ENCODE results near the gene VPS39. TPM values are rescaled to one million over a fixed set of nuclear protein-coding genes. Genes with fewer than 3 reads are reported as not detected.

Gene VPS39
- total and polyA plus RNA-seq, 9 of the 15 experiments (the other 6 are each of a cell fraction or from before 2014, with no cell fraction given) = 3.2 to 37.3 (median 21.8) TPM

DNA sequence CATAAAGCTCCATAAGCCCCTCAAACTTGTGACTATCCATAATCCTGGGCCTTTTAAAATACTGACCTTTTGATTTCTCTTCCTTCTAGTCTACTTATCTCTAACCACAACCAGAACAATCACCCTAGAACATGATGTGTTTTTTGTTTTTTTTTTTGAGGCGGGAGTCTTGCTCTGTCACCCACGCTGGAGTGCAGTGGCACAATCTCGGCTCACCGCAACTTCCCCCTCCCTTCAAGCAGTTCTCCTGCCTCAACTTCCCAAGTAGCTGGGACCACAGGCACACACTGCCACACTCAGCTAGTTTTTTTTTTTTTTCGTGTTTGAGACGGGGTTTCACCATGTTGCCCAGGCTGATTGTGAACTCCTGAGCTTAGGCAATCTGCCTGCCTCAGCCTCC, 25.1 kb downstream of the VPS39 start:
- no peak overlapping the region for H3K4me3 ChIP-seq
- intact Hi-C loops (cut with micrococcal nuclease) = no loop called here
- no TSS peak for BruUV-seq (replicated peaks)

More for the DNA sequence above, 25.1 kb downstream of the VPS39 start:
- no peak for TF ChIP-seq ZNF780A (CRISPR knock-in tag; IDR thresholded peaks at IDR 0.05)
- TF ChIP-seq, protein P1, sequence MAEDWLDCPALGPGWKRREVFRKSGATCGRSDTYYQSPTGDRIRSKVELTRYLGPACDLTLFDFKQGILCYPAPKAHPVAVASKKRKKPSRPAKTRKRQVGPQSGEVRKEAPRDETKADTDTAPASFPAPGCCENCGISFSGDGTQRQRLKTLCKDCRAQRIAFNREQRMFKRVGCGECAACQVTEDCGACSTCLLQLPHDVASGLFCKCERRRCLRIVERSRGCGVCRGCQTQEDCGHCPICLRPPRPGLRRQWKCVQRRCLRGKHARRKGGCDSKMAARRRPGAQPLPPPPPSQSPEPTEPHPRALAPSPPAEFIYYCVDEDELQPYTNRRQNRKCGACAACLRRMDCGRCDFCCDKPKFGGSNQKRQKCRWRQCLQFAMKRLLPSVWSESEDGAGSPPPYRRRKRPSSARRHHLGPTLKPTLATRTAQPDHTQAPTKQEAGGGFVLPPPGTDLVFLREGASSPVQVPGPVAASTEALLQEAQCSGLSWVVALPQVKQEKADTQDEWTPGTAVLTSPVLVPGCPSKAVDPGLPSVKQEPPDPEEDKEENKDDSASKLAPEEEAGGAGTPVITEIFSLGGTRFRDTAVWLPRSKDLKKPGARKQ (CRISPR knock-in tag; IDR thresholded peaks at IDR 0.05) = no peak
- TF ChIP-seq HDGF (IDR thresholded peaks at IDR 0.05) = no peak
- no peak for TF ChIP-seq MECOM (CRISPR knock-in tag; IDR thresholded peaks at IDR 0.05)
- TF ChIP-seq, protein P2, sequence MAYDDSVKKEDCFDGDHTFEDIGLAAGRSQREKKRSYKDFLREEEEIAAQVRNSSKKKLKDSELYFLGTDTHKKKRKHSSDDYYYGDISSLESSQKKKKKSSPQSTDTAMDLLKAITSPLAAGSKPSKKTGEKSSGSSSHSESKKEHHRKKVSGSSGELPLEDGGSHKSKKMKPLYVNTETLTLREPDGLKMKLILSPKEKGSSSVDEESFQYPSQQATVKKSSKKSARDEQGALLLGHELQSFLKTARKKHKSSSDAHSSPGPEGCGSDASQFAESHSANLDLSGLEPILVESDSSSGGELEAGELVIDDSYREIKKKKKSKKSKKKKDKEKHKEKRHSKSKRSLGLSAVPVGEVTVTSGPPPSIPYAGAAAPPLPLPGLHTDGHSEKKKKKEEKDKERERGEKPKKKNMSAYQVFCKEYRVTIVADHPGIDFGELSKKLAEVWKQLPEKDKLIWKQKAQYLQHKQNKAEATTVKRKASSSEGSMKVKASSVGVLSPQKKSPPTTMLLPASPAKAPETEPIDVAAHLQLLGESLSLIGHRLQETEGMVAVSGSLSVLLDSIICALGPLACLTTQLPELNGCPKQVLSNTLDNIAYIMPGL (CRISPR knock-in tag; IDR thresholded peaks at IDR 0.05) = no peak
- no peak for TF ChIP-seq HEY1 (CRISPR knock-in tag; IDR thresholded peaks at IDR 0.05; ENCODE audit: borderline replicate concordance)
- TF ChIP-seq STAT5B (CRISPR knock-in tag; IDR thresholded peaks at IDR 0.05) = no peak
- TF ChIP-seq POLR2G (IDR thresholded peaks at IDR 0.05; ENCODE audit: low read depth, low read length) = no peak
- TF ChIP-seq CSDE1 (IDR thresholded peaks at IDR 0.05) = no peak
- TF ChIP-seq CC2D1A (IDR thresholded peaks at IDR 0.05) = no peak
- TF ChIP-seq, protein P3, sequence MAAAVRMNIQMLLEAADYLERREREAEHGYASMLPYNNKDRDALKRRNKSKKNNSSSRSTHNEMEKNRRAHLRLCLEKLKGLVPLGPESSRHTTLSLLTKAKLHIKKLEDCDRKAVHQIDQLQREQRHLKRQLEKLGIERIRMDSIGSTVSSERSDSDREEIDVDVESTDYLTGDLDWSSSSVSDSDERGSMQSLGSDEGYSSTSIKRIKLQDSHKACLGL (CRISPR knock-in tag; IDR thresholded peaks at IDR 0.05; ENCODE audit: borderline replicate concordance, poor library complexity, severe bottlenecking) = no peak
- TF ChIP-seq MYNN (IDR thresholded peaks at IDR 0.05) = no peak
- no peak for TF ChIP-seq MYNN (CRISPR knock-in tag; IDR thresholded peaks at IDR 0.05)
- TF ChIP-seq POLR2A (conservative IDR thresholded peaks at IDR 0.05) = no peak
- TF ChIP-seq, protein P4, sequence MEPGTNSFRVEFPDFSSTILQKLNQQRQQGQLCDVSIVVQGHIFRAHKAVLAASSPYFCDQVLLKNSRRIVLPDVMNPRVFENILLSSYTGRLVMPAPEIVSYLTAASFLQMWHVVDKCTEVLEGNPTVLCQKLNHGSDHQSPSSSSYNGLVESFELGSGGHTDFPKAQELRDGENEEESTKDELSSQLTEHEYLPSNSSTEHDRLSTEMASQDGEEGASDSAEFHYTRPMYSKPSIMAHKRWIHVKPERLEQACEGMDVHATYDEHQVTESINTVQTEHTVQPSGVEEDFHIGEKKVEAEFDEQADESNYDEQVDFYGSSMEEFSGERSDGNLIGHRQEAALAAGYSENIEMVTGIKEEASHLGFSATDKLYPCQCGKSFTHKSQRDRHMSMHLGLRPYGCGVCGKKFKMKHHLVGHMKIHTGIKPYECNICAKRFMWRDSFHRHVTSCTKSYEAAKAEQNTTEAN (CRISPR knock-in tag; IDR thresholded peaks at IDR 0.05) = no peak
- TF ChIP-seq SIRT6 (IDR thresholded peaks at IDR 0.05; ENCODE audit: low read depth, low read length) = no peak
- no peaks in the 10 kb centered on the region for H3K9me3 ChIP-seq (replicated peaks; ENCODE audit: control insufficient read depth, insufficient read depth, low read depth, low read length)
- ChIA-PET CTCF (ENCODE audit: low intra/inter-chr PET ratio) (no interaction called here), POLR2A (no interaction called here)
- H3K79me2 ChIP-seq (ENCODE audit: control insufficient read depth, insufficient read depth, low read length) = no peaks in the 10 kb centered on the region
- peaks cover 56% of the 10 kb centered on the region for H3K36me3 ChIP-seq (ENCODE audit: control insufficient read depth, insufficient read depth, low read length)
- H3K4me2 ChIP-seq (ENCODE audit: insufficient read depth, low read length) = no peak overlapping the region
- ATAC-seq = no peak
- H3K27ac ChIP-seq (ENCODE audit: extremely low read depth, low read depth, low read length) = no peak overlapping the region
- no peak overlapping the region for H3K9ac ChIP-seq (ENCODE audit: insufficient read depth in 1 of 2, low read depth in 2 of 2, low read length in 2 of 2)
- no peaks in the 10 kb centered on the region for H3K27me3 ChIP-seq (ENCODE audit: control insufficient read depth in 2 of 2, insufficient read depth in 2 of 2, low read length in 2 of 2)
- no peaks in the 10 kb centered on the region for H3K9me1 ChIP-seq (ENCODE audit: control insufficient read depth, insufficient read depth, low read length)
- DNase-seq (ENCODE audit: extremely low read depth in 1 of 4, low spot score in 3 of 4) = no peak
- no peaks in the 10 kb centered on the region for H3K4me1 ChIP-seq (replicated peaks in 1 of 2; ENCODE audit: control insufficient read depth in 2 of 2, insufficient read depth in 2 of 2, low read length in 2 of 2)
- no peaks in the 10 kb centered on the region for H4K20me1 ChIP-seq (replicated peaks; ENCODE audit: control insufficient read depth, insufficient read depth, low read length)
- H2AFZ ChIP-seq (ENCODE audit: low read depth, low read length) = no peak overlapping the region
- in situ Hi-C loops (cut with MboI) = no loop called here
- 36% methylated on average over 5 of the region's 6 CpGs for WGBS (ENCODE audit: insufficient coverage, low coverage, missing lambda C conversion rate)
- FAIRE-seq = no peak

Measured in K562 (cell line).